ENCODE results near the gene CCBE1. TPM values are rescaled to one million over a fixed set of nuclear protein-coding genes. Genes with fewer than 3 reads are reported as not detected.
A peak's percentile ranks its signal among the peaks of the same experiment; 100 is the strongest.

Gene CCBE1
- polyA plus RNA-seq, 3 donors = 28.0 to 35.2 (median 32.8) TPM

DNA sequence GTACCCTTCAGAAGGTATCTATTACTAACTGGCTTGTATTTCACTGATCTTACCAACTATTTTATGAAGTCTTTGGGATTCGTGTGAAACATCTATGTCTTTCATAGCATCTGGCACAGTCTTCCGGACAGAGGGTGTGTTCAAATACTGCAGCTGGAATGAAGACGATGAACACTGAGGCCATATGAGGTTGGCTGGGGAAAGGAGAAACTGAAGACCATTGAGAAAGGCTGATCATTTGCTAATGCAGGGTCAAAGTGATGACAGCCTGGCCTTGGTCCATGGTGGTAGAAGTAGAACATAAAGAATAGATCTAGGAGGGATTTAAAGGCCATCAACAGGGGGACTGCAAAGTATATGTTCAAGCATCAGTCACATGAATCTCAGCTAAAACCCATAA lies 132.7 kb downstream of the CCBE1 start:
- DNase-seq (ENCODE audit: extremely low read depth in 1 of 11, low read depth in 9 of 11, low spot score in 4 of 11) = no peak

DNA sequence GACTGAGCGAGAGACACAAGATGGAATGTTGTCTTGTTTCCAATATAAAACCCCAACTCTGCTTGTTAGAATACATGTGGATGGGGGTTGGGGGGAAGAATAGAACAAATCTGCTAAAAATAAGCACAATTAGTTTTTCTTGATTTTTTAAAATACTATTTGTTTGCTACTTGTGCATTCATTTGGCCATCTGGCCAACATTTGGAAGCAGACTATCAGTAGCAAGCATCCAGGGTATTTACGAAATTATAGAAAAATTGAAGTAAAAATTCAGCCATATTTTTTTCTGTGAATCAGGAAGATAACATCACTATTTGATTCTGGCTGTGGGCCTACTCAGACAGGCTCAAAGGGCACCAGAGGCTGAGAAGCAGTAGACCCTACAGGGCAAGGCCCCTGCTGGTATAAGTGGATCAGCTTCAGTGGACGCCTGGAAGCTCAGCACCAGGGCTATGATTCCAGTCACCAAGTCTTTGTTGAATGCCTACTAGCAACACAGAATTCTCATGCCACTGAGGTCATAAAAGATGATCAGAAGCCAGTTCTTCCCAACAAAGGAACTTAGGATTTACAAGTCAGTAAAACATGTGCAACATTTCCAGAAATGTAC lies 133.9 kb downstream of the CCBE1 start:
- no peak for DNase-seq (ENCODE audit: extremely low read depth in 1 of 11, low read depth in 9 of 11, low spot score in 4 of 11)

DNA sequence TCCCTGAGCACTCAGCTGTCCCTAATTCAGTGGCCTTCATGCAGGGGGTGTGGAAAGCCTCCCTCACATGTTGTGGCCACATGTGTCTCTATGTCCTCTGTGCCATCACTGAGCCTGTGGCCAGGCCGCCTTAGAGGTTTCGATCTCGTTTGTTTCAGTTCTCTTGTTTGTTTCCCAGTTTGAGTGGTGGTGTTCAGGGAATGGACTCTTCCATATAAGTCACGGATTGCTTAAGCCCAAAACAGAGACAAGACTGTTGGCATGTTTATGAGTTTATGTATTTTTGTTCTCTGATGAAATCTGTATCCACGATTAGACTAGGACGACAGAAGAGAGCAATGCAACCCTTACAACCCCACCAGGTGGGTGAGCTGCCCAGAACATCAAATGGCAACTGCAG lies 134.5 kb downstream of the CCBE1 start:
- no peak for DNase-seq (ENCODE audit: extremely low read depth in 1 of 11, low read depth in 9 of 11, low spot score in 4 of 11)

DNA sequence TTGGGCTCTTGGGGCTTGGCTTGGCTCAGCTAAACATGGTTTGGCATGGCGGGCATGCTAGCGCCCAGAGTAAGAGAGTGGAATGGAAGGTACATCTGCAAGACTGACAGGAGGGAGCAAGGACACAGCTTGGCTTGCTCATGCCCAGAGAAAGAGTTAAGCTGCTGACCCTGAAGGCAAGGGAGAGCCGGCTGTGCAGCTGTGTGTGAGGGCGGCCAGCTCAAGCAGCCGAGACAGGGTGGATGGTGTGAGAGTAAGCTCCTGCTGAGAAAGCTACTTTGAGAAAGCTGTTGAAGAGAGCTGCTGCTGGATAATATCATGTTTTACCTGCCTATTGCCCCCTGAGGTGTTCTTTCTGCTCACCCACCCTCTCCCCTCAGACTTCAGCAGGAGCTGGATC lies 135.6 kb downstream of the CCBE1 start:
- no peak for DNase-seq (ENCODE audit: extremely low read depth in 1 of 11, low read depth in 9 of 11, low spot score in 4 of 11)

DNA sequence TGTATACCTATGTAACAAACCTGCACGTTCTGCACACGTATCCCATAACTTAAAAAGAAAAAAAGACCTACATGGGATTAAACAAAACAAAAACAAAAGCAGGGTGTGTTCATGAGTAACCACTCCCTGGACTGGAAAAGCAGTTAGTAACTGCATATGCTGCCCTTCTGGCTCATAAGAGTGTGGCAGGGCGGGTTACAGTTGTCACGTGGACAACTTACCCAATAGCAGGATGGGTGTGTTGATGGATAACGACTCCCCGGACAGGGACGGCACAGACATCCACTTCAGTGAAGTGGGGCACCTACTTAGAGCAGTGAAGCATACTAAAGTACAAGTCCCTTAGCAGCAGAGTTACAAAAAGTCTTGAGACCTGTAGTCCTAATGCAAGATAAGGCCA lies 136.7 kb downstream of the CCBE1 start:
- DNase-seq (ENCODE audit: extremely low read depth in 1 of 11, low read depth in 9 of 11, low spot score in 4 of 11) = no peak

DNA sequence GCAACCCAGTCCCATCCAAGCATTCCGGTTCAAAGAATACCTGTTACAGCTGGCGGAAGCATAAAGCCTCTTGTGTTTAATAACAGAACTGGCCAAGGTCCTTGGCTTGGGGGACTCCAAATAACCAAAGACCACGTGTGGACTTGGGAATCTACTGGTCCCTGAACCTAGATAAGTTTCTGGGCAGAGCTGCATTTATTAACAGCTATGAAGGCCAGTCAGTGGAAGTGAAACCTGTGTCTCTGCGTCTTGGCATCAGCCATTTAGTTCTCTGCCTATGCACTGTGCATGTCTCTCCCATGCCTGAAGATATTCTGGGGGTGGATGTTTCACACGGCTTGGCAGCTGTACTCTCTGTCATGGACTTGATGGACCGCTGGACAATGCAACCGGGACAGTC lies 137.7 kb downstream of the CCBE1 start:
- no peak for DNase-seq (ENCODE audit: extremely low read depth in 1 of 11, low read depth in 9 of 11, low spot score in 4 of 11)

DNA sequence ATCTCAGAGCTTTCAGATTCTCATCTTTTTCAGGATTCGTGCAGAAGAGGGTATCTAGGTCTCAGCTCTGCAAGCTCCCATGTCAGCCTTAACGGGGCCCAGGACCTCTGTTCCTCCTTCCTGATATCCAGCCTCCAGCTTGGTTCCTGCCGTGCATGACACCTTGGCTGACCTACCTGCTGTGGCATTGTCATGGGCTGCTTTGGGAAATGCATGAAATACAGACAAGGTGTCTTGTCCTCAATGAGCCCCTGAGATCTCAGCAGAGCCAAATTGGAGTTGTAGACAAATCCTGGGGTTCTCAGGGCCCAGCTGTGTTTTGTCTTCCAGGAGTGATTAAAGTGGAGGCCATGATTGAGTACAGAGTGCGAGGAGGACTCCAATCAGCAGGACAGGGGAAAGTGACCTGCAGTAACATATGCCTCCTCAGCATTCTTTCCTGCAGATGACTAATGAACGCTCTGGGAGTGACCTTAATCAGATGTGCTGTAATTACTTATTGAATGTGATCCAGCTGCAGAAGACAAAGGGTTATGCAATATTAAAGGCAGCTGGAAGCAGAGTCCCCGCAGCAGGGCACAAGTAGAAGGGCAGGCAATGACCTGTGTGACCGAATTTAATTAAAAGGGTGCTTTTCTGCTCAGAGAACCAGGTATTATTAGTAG lies 141.1 kb downstream of the CCBE1 start:
- peak in 2 of 11 donors; percentile 58 to 67 for DNase-seq (ENCODE audit: extremely low read depth in 1 of 11, low read depth in 9 of 11, low spot score in 4 of 11)

DNA sequence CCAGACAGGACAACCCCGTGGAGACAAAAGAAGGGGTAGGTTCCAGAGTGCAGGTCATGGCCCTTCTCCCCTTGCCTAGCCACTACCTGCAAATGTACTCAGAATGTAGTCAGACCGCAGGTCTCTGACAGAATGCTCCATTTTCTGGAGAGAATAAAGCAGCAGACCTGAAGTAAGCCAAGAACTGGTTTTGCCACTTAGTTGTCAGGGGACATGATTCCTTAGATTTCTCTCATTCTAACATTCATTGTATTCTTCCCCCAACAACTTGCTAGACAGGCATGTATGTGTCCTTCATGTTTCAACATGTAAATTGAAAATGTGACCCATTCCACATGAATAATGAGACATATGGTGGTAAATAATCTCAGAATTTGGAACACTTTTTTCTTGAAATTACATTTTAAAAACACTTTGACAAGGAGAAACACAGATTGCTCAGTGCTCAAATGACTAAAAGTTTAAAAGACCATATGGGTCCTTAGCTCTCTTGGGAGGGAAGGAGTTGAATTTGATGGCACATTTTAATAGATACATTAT lies 142.4 kb downstream of the CCBE1 start:
- no peak for DNase-seq (ENCODE audit: extremely low read depth in 1 of 11, low read depth in 9 of 11, low spot score in 4 of 11)

DNA sequence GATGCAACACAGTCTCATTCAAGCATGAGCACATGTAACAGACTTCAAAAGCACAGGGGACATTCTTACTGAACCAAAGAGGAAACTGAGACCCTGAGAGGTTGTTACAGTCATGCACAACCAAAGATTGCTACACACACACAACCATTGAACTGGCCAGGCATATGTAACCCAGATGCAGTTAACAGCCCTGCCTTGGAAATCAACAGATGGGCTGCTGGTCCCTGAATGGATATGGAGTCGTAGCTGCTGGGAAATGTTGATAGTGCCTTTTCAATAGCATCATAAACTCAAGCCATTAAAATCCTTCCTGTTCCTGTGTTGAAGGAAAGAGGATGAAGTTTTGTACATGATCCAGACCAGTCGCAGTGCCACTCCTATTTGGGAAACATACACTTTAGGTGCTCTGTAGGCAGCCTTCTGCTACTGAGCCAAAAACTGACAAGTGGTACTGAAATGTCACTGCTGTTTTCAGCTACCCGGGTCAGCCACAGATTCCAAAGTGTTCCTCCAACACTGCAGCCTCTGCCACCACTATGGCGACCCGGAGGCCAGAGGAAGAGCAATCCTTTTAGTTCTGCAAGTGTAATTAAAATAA lies 143.9 kb downstream of the CCBE1 start:
- DNase-seq (ENCODE audit: extremely low read depth in 1 of 11, low read depth in 9 of 11, low spot score in 4 of 11) = no peak

DNA sequence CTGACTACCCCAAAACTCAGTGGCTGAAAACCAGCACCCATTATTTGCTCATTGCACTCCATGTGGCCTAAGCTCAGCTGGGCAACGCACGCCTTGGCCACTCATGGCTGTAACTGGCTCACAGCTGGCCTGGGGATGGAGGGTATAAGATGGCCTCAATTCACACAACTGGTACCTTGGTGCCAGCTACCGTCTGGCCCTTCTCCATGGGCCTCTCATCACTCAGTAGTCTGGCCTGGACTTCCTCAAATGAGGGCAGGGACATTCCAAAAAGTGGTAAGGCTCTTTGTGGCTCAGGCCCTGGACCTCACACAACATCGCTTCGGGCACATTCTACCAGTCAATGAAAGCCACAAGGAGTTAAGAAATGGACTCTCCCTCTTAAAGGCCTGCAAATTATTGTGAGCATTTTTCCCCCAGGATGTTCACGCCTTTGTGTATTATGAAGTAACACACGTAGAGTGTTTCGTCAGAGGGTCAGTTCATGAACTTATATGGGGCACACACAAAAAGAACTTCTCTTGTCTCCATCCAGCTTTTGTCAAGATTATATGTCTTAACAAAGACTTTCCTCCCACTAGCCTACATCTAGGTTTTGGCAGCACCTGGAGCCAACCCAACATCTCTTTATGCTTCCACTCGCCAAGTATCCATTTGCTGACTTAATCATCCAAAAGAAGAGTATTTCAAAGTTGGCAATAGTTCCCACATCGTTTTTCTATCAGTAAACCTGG lies 145.2 kb downstream of the CCBE1 start:
- no peak for DNase-seq (ENCODE audit: extremely low read depth in 1 of 11, low read depth in 9 of 11, low spot score in 4 of 11)

DNA sequence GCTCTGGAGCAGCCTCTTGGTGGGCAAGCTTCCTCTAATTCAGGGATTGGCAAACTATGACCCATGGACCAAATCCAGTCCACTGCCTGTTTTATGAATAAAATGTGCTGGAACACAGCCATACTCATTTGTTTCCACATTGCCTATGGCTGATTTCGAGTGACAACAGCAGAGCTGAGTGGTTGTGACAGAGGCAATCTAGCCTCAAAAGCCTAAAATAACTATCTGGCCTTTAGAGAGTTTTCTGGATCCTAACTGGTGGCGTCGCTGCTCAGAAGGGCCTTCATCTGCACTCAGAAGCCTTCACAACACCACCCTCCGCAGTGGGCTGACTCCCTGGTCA lies 147.1 kb downstream of the CCBE1 start:
- no peak for DNase-seq (ENCODE audit: extremely low read depth in 1 of 11, low read depth in 9 of 11, low spot score in 4 of 11)

DNA sequence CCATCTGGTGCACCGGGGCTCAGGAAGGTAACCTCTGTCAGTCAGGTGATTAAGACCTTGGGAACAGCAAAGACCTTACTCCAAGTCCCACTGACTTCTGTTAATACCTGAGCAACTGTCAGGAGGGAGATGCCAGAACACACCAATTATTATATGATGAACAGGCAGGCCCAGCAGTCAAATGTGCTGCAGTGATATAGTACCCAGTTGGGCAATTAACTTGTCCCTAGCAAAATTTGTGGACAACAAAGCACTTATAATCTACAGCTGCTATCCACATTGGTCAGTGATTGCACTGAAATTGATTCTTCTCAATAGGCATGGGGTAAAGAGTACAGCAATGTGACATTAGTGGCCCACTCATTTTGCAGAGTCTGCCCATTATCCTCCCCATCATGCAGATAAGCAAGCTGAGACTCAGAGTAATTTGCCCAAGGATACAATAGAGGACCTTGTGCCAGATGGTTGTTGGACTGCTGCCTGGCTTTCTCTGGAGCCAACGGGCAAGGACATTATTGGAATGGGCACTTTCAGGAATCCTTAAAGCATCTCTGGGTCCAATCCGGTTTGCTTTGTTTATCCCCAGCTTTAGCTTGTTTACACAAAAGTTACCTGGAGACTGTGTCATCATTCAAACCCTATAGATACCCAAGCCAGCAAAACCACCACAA lies 147.6 kb downstream of the CCBE1 start:
- DNase-seq (ENCODE audit: extremely low read depth in 1 of 11, low read depth in 9 of 11, low spot score in 4 of 11) = no peak

DNA sequence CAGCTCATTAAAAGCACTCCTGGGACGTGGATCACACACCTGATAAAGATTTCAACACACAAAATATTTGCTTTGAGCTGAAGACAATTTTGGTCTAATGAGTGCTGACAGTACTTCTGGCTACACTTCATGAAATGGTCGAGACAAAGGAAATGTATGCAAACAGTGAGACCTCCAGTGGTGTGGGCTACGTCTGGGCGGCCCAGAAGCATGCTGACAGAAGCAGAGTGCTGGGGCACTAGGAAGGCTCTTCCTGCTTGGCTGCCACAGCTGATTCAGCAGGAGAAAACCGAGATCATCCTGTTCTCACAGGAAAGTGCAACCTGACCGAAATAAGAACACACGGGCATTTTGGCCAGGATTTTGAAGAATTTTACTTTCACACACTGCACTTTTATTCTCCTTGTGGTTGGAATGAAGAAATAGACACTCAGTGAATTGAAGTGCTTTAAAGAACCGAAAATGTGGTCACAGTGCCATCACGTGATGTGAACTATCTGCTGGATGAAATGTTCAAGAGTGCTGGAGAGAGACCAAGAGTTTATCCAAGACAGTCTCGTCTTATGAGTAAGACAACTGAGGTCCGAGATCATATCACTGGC lies 149.5 kb downstream of the CCBE1 start:
- DNase-seq (ENCODE audit: extremely low read depth in 1 of 11, low read depth in 9 of 11, low spot score in 4 of 11) = no peak

DNA sequence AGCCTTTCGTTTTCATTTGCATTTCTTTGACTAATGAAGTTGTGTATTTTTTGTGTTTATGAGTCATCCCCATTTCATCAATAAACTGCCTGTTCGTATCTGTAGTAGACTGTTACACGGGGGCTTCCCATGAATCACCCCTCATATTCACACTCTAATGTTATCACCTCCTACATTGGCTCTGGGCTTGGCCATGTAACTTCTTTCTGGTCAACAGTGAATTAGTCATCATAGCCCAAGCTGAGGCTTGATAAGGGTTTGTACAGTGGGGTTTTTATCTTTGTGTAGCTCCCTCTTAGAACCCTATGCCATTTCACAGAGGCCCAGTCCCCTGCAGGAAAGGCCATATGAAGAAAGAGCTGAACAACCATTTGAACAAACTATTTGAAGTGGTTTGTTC lies 151.0 kb downstream of the CCBE1 start:
- DNase-seq (ENCODE audit: extremely low read depth in 1 of 11, low read depth in 9 of 11, low spot score in 4 of 11) = no peak

DNA sequence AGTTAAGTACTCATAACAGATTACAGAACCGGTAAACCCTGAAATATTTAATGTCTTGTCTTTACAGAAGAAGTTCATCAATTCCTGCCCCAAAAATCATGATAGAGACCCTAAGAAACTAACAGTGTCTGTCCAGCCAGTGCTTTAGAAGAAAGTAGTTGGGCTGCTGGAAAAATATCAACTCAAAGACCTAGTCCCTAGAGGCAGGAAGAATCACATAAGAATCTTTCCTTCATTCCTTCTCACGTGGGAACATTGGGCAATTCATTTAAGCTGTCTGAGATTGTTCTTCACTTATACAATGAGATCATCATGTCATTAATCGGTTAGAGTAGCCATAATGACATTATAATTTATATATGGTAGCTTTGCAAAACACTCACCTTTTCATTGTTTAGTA lies 156.4 kb downstream of the CCBE1 start:
- DNase-seq (ENCODE audit: extremely low read depth in 1 of 11, low read depth in 9 of 11, low spot score in 4 of 11) = no peak

DNA sequence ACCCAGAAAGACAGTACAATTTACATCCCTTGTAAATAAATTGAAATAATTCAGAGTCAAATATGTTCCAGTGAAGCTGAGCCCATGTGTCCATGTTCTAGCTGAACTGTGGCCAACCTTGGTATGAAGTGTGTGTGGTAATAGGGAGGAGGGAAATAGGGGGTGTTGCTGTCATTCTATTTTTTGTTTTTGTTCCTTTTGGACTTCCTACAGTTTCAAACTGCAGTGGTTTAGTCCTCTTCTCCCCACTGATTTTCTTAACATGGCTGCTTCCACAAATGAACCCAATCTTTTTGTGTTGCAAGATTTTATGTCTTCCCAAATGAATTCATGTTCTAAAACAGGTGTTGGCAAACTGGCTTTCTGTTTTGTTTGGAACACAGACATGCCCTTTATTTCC lies 156.9 kb downstream of the CCBE1 start:
- no peak for DNase-seq (ENCODE audit: extremely low read depth in 1 of 11, low read depth in 9 of 11, low spot score in 4 of 11)

DNA sequence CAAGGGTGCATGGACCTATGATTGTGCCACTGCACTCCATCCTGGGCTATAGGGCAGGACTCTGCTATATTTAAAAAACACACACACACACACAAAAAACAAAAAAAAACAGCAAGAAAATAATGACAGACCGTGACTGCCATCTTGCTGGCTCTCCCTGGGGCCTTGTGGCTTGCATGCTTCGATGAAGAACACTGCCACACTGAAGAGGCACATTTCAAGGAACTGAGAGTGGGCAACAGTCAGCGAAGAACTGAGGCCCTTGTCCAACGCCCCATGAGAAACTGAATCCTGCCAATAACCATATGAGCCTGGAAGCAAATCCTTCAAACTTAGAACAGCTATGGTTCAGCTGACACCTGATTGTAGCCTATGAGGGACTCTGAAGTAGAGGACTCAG lies 158.1 kb downstream of the CCBE1 start:
- no peak for DNase-seq (ENCODE audit: extremely low read depth in 1 of 11, low read depth in 9 of 11, low spot score in 4 of 11)

DNA sequence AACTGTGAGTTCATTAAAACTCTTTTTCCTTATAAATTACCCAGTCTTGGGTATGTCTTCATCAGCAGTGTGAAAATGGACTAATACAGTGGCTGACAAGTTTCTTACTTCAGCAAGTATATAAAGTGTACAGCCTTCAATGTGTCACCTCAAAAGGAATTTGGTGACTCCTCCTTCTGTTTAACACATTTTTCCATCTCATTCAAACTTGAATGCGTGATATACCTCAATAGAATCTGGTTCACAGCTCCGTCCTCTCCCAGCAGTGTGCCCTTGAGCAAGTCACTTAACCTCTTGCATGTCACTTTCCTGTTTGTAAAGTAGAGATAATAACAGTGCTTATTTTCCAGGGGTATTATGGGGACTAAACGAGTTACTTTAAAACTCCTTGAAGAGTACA lies 159.6 kb downstream of the CCBE1 start:
- no peak for DNase-seq (ENCODE audit: extremely low read depth in 1 of 11, low read depth in 9 of 11, low spot score in 4 of 11)

DNA sequence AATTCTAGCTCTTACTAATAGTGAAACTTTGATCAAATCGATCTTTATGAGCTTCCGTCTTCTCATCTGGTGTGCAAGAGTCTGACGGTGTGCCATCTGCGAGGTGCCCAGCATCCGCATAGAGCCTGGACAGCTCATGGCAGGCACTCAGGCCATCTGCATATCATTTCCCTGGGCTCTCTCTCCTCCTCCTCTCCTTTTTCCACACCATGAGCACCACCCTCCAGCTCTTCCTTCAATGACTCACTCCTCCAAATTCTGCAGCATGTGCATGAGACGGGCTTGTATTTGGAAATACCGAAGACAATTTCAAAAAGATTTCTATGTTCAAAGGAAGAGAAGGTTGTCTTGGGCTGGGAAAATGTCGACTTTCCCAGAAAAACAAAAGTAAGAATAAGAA lies 161.1 kb downstream of the CCBE1 start:
- no peak for DNase-seq (ENCODE audit: extremely low read depth in 1 of 11, low read depth in 9 of 11, low spot score in 4 of 11)

Measured in renal cortex interstitium (tissue), 11 donors.